SK-N-SH (cell line): ENCODE data around the gene MAP10.

Source experiments
- CTCF ChIP-seq: fragments of 200-600 bp; sonication (generic); IDR thresholded peaks from 2 replicates; pipeline ENCODE4 v1.6.1; 2017; ENCODE audit warnings: antibody characterized with exemption, mild to moderate bottlenecking, moderate library complexity
- GABPA ChIP-seq: IDR thresholded peaks from 2 replicates; pipeline ENCODE4 v1.4.0; 2012; ENCODE audit warnings: low read depth, mild to moderate bottlenecking
- MXI1 ChIP-seq: IDR thresholded peaks from 2 replicates; pipeline ENCODE4 v1.6.1; 2012; ENCODE audit warnings: mild to moderate bottlenecking, low read depth, low read length, improper control_type of control experiment
- YY1 ChIP-seq: IDR thresholded peaks from 2 replicates; pipeline ENCODE4 v1.4.0; 2012; ENCODE audit warnings: low read depth, mild to moderate bottlenecking

DNA sequence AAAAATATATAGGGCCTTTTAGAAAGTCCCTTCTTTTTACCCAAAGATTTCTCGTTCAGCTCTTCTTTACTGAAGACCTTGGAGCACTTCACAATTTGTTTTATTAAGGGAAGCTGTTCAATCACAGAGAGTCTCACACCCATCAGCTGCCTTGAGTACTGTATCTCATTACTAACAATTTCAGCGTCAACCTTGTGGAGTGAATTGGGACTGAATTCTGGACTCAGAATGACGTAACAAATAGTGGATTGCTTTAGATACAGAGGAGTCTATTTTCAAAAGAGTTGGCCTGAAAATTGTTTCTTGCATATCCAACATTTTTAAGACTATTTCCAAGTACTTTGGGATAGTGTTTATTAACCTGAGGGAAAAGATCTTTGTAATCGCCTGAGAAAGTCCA lies 7.9 kb downstream of the MAP10 start:
- TF ChIP-seq CTCF (no peak), GABPA (no peak), YY1 (no peak), MXI1 (no peak)
